ENCODE results near the gene POLR1E. TPM values are rescaled to one million over a fixed set of nuclear protein-coding genes. Genes with fewer than 3 reads are reported as not detected.

Gene POLR1E, protein sequence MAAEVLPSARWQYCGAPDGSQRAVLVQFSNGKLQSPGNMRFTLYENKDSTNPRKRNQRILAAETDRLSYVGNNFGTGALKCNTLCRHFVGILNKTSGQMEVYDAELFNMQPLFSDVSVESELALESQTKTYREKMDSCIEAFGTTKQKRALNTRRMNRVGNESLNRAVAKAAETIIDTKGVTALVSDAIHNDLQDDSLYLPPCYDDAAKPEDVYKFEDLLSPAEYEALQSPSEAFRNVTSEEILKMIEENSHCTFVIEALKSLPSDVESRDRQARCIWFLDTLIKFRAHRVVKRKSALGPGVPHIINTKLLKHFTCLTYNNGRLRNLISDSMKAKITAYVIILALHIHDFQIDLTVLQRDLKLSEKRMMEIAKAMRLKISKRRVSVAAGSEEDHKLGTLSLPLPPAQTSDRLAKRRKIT
- 43.2 and 55.8 TPM in 2 replicates for total RNA-seq

DNA sequence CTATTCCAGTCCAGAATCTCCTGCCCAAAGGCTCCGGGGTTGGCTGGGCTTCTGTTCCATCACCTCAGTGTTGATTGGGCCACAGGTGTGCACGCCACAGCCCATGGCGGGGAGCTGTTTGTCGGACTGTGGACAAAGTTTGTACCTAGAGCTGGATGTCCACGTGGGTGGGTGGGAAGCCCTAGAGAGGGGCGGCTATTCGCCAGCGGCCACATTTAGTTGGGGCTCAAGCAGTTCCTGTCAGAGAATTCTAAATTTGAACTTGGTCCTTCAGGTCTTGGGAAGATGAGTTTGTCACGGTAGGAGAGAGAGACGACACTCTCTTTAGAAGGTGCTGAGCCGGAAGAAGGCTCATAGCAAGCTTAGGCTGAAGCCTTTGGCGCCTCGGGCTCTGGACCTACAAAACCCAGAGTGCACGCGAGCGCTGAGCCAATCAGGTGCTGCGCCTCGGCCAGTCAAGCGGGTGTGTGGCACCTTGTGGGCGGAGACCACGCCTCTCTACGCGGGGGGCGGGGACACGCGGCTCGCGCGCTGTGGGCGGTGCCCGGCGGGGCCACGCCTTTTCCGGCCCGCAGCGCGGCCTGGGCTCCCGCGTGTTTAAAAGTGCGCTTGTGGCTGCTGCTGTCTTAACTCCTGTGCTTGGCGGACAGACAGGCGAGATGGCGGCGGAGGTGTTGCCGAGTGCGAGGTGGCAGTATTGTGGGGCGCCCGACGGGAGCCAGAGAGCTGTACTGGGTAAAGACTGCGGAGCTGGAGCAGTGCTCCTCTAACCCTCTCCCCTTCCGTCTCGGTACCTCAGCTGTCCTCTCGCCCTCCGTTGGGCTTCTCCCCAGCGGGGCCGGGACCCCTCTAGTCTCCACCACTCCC, at the start of gene POLR1E:
Gene POLR1E (plus strand): TSS at position 560 of the 867 bp plus-strand sequence. CDS start 100 bp downstream, at position 660.

DNA sequence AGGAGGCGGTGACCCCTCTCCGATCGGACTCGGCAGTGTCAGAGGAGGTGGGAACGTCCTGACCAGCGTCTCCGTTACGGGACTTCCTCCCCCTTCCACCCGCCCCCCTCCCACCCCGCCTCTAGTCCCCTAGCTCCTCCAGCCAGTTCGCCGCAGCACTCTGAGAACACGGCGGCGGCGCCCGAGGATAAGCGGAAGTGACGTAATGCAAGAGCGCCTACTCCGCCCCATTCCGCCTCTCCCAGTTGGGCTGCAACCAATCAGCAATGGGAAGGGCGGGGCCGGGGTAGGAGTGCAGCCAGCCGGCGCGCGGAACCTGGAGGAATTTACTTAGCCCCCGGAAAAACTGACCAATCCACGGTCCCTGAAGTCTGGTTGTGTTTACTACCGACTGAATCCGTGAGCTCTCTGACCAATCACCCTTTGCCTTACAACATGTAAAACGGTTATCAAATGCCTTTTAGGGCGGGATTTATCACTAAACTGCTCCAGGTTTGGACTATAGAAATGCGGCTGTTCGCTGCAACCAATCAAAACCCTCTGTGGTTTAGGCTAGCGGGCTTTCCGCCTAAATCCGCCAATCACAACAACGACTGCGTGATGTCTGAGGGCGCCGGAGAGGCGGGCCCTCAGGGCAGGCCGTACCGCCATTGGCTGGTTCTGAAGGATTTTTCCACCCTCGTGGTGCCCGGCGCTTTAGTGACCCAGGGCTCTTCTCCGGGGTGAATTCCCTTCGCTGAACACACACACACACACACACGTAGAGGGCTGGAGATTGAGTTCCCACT, 20.3 kb upstream of the POLR1E start, which contains the start of gene ZBTB5:
Gene ZBTB5 (minus strand): TSS at position 202 of the 788 bp plus-strand sequence. CDS start 22,899 bp downstream, outside the sequence.

Other genes starting within 250 kb of the POLR1E start
- gene GRHPR, start 63.3 kb upstream of the POLR1E start, total RNA-seq, result 119 and 159 TPM in 2 replicates
- gene ZBTB5, start 20.5 kb upstream of the POLR1E start, total RNA-seq, result 6.5 and 7.9 TPM in 2 replicates
- gene FBXO10, start 90.4 kb downstream of the POLR1E start, total RNA-seq, result 15.5 and 29.4 TPM in 2 replicates
- 117 and 145 TPM in 2 replicates for gene TOMM5, start 106.6 kb downstream of the POLR1E start, total RNA-seq
- gene FRMPD1, start 165.0 kb downstream of the POLR1E start, total RNA-seq, result under 0.01 TPM in 1 of 2 replicates, not detected in the other